BE2C (cell line): Measurements from ENCODE around the gene PHF3.

Source experiments
- DNase-seq: peaks from one replicate; pipeline ENCODE4 v3.0.0-alpha.2; 2020
- H3K27me3 ChIP-seq: fragments of 250-450 bp; sonication (Bioruptor Pico); 2 replicates; pipeline ENCODE4 v1.5.1; 2020; ENCODE audit warnings: mild to moderate bottlenecking
- H3K36me3 ChIP-seq: fragments of 250-450 bp; sonication (Bioruptor Pico); 2 replicates; pipeline ENCODE4 v1.5.1; 2020; ENCODE audit warnings: mild to moderate bottlenecking
- H3K4me1 ChIP-seq: fragments of 250-450 bp; sonication (Bioruptor Pico); 2 replicates; pipeline ENCODE4 v1.5.1; 2020
- H3K4me3 ChIP-seq: 2 replicates; pipeline ENCODE4 v1.5.1; 2011; ENCODE audit warnings: low read depth, low read length
- H3K9me3 ChIP-seq: fragments of 250-450 bp; sonication (Bioruptor Pico); 2 replicates; pipeline ENCODE4 v1.5.1; 2020
- CTCF ChIP-seq: IDR thresholded peaks from 2 replicates; pipeline ENCODE4 v1.5.1; 2012; ENCODE audit warnings: mild to moderate bottlenecking, low read depth, low read length

Gene PHF3

GRCh38 chr6:63652980-63653379, 17.4 kb downstream of the PHF3 start:
- no peak for TF ChIP-seq CTCF
- DNase-seq, result no peak
- no peaks in the 10 kb centered on the region for H3K27me3 ChIP-seq
- no peaks in the 10 kb centered on the region for H3K4me1 ChIP-seq
- no peak overlapping the region for H3K4me3 ChIP-seq
- H3K36me3 ChIP-seq, result no peaks in the 10 kb centered on the region
- no peaks in the 10 kb centered on the region for H3K9me3 ChIP-seq

DNA sequence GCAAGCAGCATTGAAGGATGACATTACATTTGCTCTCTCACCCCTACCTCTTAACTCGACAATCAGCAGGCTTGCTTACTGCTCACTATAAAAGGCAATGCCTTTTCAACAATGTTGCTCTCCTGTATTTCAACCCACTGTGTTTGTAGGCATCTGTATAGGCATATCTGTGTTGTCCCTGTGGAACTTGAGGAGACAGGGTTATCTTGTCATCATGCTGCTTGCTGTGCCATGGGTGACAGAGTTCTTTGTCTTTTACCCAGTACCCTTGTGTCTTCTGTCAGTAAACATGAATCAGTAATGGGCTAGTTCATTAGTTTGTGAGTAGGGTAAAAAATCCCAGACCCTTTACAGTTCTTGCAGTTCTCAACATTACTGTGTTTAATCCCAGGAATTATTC, 25.2 kb downstream of the PHF3 start:
- Histone ChIP-seq H3K4me1 (no peaks in the 10 kb centered on the region; the same call in 1 of the 2 replicates), H3K9me3 (no peaks in the 10 kb centered on the region), H3K36me3 (no peaks in the 10 kb centered on the region; the same call in none of the 2 replicates), H3K4me3 (no peak overlapping the region), H3K27me3 (no peaks in the 10 kb centered on the region)
- no peak for TF ChIP-seq CTCF
- no peak for DNase-seq

- TF ChIP-seq CTCF, result no peak
- Histone ChIP-seq H3K4me1 (no peaks in the 10 kb centered on the region; the same call in 1 of the 2 replicates), H3K4me3 (no peak overlapping the region), H3K9me3 (no peaks in the 10 kb centered on the region), H3K36me3 (no peaks in the 10 kb centered on the region; the same call in none of the 2 replicates), H3K27me3 (no peaks in the 10 kb centered on the region)
- no peak for DNase-seq
Observed at GRCh38 chr6:63661769-63662168, 26.2 kb downstream of the PHF3 start.

DNA sequence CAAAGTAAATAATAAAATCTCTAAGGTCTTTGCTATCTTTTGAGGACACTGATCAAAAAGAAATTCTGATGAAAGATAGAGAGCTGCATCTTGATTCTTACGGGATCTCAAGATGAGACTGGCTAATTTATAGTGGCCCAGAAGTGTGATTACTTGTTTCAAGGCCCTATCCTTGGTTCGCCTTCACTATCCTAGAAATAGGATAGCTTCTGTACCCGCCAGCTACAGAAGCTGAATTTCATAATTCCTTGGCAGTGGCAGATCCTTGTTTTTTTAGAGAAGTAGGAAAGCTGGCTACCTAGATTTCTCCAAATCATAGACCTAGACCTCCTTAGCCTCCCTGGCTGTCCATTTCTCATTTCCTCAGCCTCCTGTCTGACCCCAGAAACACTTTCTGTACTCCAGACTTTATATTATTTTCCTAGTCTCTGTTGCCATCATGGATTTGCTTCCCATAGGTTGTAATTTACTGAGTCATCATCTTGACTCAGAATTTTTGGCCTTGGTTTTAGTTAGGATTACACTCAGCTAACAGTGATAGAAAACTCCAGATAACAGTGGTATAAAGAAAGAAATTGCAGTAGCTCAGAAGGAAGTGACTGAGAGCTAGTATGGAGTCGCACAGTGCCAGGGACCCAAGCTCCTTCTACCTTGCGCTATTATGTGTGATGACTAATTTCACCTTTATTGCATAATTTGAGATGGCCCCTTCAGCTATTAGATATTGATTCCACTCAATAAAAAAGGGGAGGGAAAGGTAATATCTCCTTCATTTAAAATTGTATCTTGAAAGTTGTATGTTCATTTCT, 27.7 kb downstream of the PHF3 start:
- no peak for DNase-seq
- H3K4me3 ChIP-seq, result no peak overlapping the region

GRCh38 chr6:63663956-63664281, 28.3 kb downstream of the PHF3 start:
- no peaks in the 10 kb centered on the region; the same call in none of the 2 replicates for H3K36me3 ChIP-seq
- H3K4me1 ChIP-seq, result no peaks in the 10 kb centered on the region; the same call in 1 of the 2 replicates
- H3K27me3 ChIP-seq, result no peaks in the 10 kb centered on the region
- TF ChIP-seq CTCF, result no peak
- H3K4me3 ChIP-seq, result no peak overlapping the region
- no peaks in the 10 kb centered on the region for H3K9me3 ChIP-seq
- DNase-seq, result no peak

More for the DNA sequence above, 27.7 kb downstream of the PHF3 start:
- no peaks in the 10 kb centered on the region for H3K9me3 ChIP-seq
- H3K4me1 ChIP-seq, result no peaks in the 10 kb centered on the region; the same call in 1 of the 2 replicates
- no peaks in the 10 kb centered on the region for H3K27me3 ChIP-seq
- H3K36me3 ChIP-seq, result no peaks in the 10 kb centered on the region; the same call in none of the 2 replicates
- no peak for TF ChIP-seq CTCF

GRCh38 chr6:63671098-63671754, 35.6 kb downstream of the PHF3 start:
- no peak for TF ChIP-seq CTCF
- Histone ChIP-seq H3K9me3 (no peaks in the 10 kb centered on the region), H3K27me3 (no peaks in the 10 kb centered on the region), H3K4me3 (no peak overlapping the region), H3K4me1 (no peaks in the 10 kb centered on the region), H3K36me3 (peaks cover 6% of the 10 kb centered on the region)
- DNase-seq, result no peak
